HepG2 (cell line): ENCODE results near the gene NPHP4. TPM values are rescaled to one million over a fixed set of nuclear protein-coding genes. Genes with fewer than 3 reads are reported as not detected.

Source experiments
- ATAC-seq: fragments of 200-7000 bp; cut with Tn5 transposase; 3 replicates; pipeline ENCODE4 v1.9.1; 2020; ENCODE audit warnings: mild to moderate bottlenecking, moderate library complexity
- BruUV-seq: library from RNA; stranded (reverse); fragments of 400-500 nt; replicated peaks from 2 replicates; lab custom pipeline; 2021; lab: Mats Ljungman, UMichigan
- CTCF ChIA-PET: fragments of 300-600 bp; formaldehyde crosslinking; extraction: SDS; loops from one replicate; lab custom pipeline; 2021; ENCODE audit warnings: low total read pairs, inconsistent platforms, low intra/inter-chr PET ratio; lab: Yijun Ruan, JAX
- POLR2A ChIA-PET: fragments of 350-600 bp; sonication (Branson Sonifier 250); formaldehyde crosslinking; loops from one replicate; lab custom pipeline; 2020; ENCODE audit warnings: antibody characterized with exemption, inconsistent platforms; lab: Yijun Ruan, JAX
- DNase-seq: peaks from one replicate; pipeline ENCODE4 v3.0.0-alpha.2; 2015; ENCODE audit warnings: low spot score
- FAIRE-seq: peaks from 3 replicates; lab custom pipeline; 2011; peaks lifted over from hg19 to GRCh38; lab: Jason Lieb, UNC
- H2AFZ ChIP-seq: one replicate; pipeline ENCODE4 v1.6.1; 2011; ENCODE audit warnings: low read length, inconsistent platforms
- H3K27ac ChIP-seq: fragments of 300-600 bp; 3 replicates; pipeline ENCODE4 v1.8.0; 2011; ENCODE audit warnings: mixed run types, mild to moderate bottlenecking, mixed read lengths, low read length, inconsistent platforms; ENCODE audit not compliant: insufficient read depth; ENCODE audit errors: extremely low read length
- H3K27me3 ChIP-seq, 2 experiments: fragments of 200-600 bp in 1 of 2; 2 replicates in 1 of 2; 3 replicates in 1 of 2; pipeline versions ENCODE4 v1.6.0 to v1.8.0; 2011; ENCODE audit warnings: low read length in 2 of 2, mild to moderate bottlenecking in 2 of 2, moderate library complexity in 2 of 2, inconsistent platforms in 1 of 2; ENCODE audit not compliant: insufficient read depth in 2 of 2, control insufficient read depth in 1 of 2
- H3K36me3 ChIP-seq, 2 experiments: fragments of 200-600 bp in 1 of 2; replicated peaks in 1 of 2; 2 replicates in 1 of 2; 3 replicates in 1 of 2; pipeline versions ENCODE4 v1.5.1 to v1.8.0; 2011; ENCODE audit warnings: low read length in 2 of 2, inconsistent platforms in 1 of 2; ENCODE audit not compliant: insufficient read depth in 2 of 2, control insufficient read depth in 1 of 2
- H3K4me1 ChIP-seq: 2 replicates; pipeline ENCODE4 v1.5.1; 2012; ENCODE audit warnings: low read length, inconsistent platforms; ENCODE audit not compliant: insufficient read depth
- H3K4me2 ChIP-seq: 2 replicates; pipeline ENCODE4 v1.6.0; 2011; ENCODE audit warnings: low read depth, low read length, inconsistent platforms
- H3K4me3 ChIP-seq, 3 experiments: fragments of 200-600 bp in 1 of 3; sonication (generic), shearing (Covaris generic) in 1 of 3; replicated peaks in 1 of 3; 2 replicates each; pipeline ENCODE4 v1.5.1; 2011 to 2016; ENCODE audit warnings: low read length in 3 of 3, inconsistent platforms in 2 of 3, low read depth in 2 of 3, mild to moderate bottlenecking in 2 of 3, control low read depth in 1 of 3, mixed read lengths in 1 of 3; ENCODE audit not compliant: insufficient read depth in 1 of 3
- H3K79me2 ChIP-seq: one replicate; pipeline ENCODE4 v1.6.1; 2011; ENCODE audit warnings: low read length, inconsistent platforms; ENCODE audit not compliant: insufficient read depth
- H3K9ac ChIP-seq: 2 replicates; pipeline ENCODE4 v1.6.0; 2011; ENCODE audit warnings: mild to moderate bottlenecking, low read depth, low read length, inconsistent platforms; ENCODE audit not compliant: insufficient read depth
- H3K9me3 ChIP-seq: 2 replicates; pipeline ENCODE4 v1.5.1; 2012; ENCODE audit warnings: mild to moderate bottlenecking, low read length
- H4K20me1 ChIP-seq: 2 replicates; pipeline ENCODE4 v1.6.0; 2011; ENCODE audit warnings: inconsistent platforms, mild to moderate bottlenecking, low read length, moderate library complexity; ENCODE audit not compliant: insufficient read depth
- AHDC1 ChIP-seq: sonication (generic); formaldehyde crosslinking; IDR thresholded peaks from 2 replicates; pipeline ENCODE4 v1.5.1; 2020; ENCODE audit warnings: mild to moderate bottlenecking, missing genetic modification reagents, borderline replicate concordance
- DRAP1 ChIP-seq: IDR thresholded peaks from 2 replicates; pipeline ENCODE4 v1.6.1; 2016; ENCODE audit warnings: missing genetic modification reagents, missing compliant biosample characterization
- KDM5A ChIP-seq: fragments of 200-600 bp; sonication (generic); IDR thresholded peaks from 2 replicates; pipeline ENCODE4 v1.7.0; 2018; ENCODE audit warnings: antibody characterized with exemption, mild to moderate bottlenecking, low read length, borderline replicate concordance
- NFIC ChIP-seq: IDR thresholded peaks from 2 replicates; pipeline ENCODE4 v1.6.1; 2012; ENCODE audit warnings: mild to moderate bottlenecking, low read length, inconsistent platforms
- PPARG ChIP-seq: conservative IDR thresholded peaks from 2 replicates; pipeline ENCODE4 v1.6.1; 2016; ENCODE audit warnings: missing biosample characterization, missing genetic modification reagents
- RARG ChIP-seq: sonication (generic); formaldehyde crosslinking; IDR thresholded peaks from 2 replicates; pipeline ENCODE4 v1.4.0; 2020; ENCODE audit warnings: low read depth, mild to moderate bottlenecking, missing genetic modification reagents
- SOX6 ChIP-seq, 2 experiments: fragments of 450-650 bp in 1 of 2; sonication (generic) in 1 of 2; formaldehyde crosslinking in 1 of 2; IDR thresholded peaks; 2 replicates each; pipeline versions ENCODE4 v1.4.0 to v1.6.1; 2017 to 2020; ENCODE audit warnings: antibody characterized with exemption in 1 of 2, mild to moderate bottlenecking in 1 of 2, missing genetic modification reagents in 1 of 2
- TSC22D2 ChIP-seq: sonication (generic); formaldehyde crosslinking; IDR thresholded peaks from 2 replicates; pipeline ENCODE4 v1.5.1; 2020; ENCODE audit warnings: missing genetic modification reagents, mild to moderate bottlenecking, borderline replicate concordance
- YEATS2 ChIP-seq: sonication (generic); formaldehyde crosslinking; IDR thresholded peaks from 2 replicates; pipeline ENCODE4 v1.4.0; 2020; ENCODE audit warnings: missing genetic modification reagents, borderline replicate concordance
- ZNF567 ChIP-seq: sonication (generic); formaldehyde crosslinking; IDR thresholded peaks from 2 replicates; pipeline ENCODE4 v1.8.1; 2023; ENCODE audit warnings: mild to moderate bottlenecking, missing genetic modification reagents, borderline replicate concordance
- ZNF674 ChIP-seq: sonication (generic); formaldehyde crosslinking; IDR thresholded peaks from 2 replicates; pipeline ENCODE4 v1.5.0; 2020; ENCODE audit warnings: low read depth, mild to moderate bottlenecking, missing genetic modification reagents
- ZNF776 ChIP-seq: sonication (generic); formaldehyde crosslinking; IDR thresholded peaks from 2 replicates; pipeline ENCODE4 v1.4.0; 2020; ENCODE audit warnings: mild to moderate bottlenecking, missing genetic modification reagents
- WGBS: methylation state at CpG from one replicate; pipeline ENCODE4 v1.1.6; 2017; ENCODE audit warnings: low lambda C conversion rate; 5-methylcytosine and 5-hydroxymethylcytosine counted together
- in situ Hi-C: cut with HindIII; loops from 2 replicates; pipeline ENCODE4 v1.10.0; 2017; ENCODE audit warnings: low pct_unique_long_range_greater_than_20kb; ENCODE audit not compliant: extremely low pct_ligation_motif_present
- intact Hi-C: fragments of 100-400 bp; cut with micrococcal nuclease; formaldehyde crosslinking; loops from one replicate; pipeline ENCODE4 v1.10.0; 2022; ENCODE audit not compliant: unreplicated experiment
- polyA plus RNA-seq, 8 experiments: library from polyadenylated mRNA; depleted of rRNA in 3 of 8; stranded (reverse) in 7 of 8; unstranded in 1 of 8; fragments of >200 nt; fragmentation: Illumina TruSeq in 4 of 8; extraction: Trizol in 4 of 8; gene quantifications; 2 replicates each; pipeline versions ENCODE4 v1.2.1 to v1.2.3, GENCODE V29; 2011 to 2016; ENCODE audit warnings: low read depth in 4 of 8, missing spikeins in 1 of 8, mixed read lengths in 1 of 8; ENCODE audit not compliant: insufficient read depth in 1 of 8
- total RNA-seq, 5 experiments: library from RNA; depleted of rRNA; stranded (reverse); fragments of >200 nt; fragmentation: Illumina TruSeq; extraction: Trizol; gene quantifications; 2 replicates each; pipeline ENCODE4 v1.2.3, GENCODE V29; 2016; ENCODE audit warnings: low read depth in 1 of 5
- TF ChIP-seq, protein P1 (sequence below): sonication (generic); formaldehyde crosslinking; IDR thresholded peaks from 2 replicates; pipeline ENCODE4 v1.9.0; 2021; ENCODE audit warnings: missing genetic modification reagents, borderline replicate concordance

The NPHP4 gene
- total and polyA plus RNA-seq, 2 of the 13 experiments (the other 11 are each of a cell fraction or from before 2014, with no cell fraction given) = 4.4 to 6.8 TPM

DNA sequence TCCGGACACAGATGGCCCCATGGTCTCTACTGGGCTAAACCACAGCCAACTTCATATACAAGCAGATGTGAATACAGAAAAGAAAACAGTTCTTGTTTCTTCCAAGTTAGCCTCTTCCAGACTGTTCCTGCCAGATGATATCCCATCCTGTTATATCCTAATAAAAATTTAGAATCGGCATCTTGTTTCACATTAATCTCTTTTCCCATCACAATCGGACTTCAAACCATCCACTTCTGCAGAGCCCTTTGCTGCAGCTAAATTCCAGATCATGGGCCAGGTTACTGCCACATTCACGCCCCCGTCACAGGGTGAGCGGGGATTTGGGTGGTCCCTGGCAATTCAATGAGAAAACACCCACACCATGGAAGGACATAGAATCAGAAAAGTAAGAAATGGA is 57.2 kb downstream of the NPHP4 start (continued):
- no peak for TF ChIP-seq ZNF567
- TF ChIP-seq RARG (CRISPR knock-in tag) = no peak

DNA sequence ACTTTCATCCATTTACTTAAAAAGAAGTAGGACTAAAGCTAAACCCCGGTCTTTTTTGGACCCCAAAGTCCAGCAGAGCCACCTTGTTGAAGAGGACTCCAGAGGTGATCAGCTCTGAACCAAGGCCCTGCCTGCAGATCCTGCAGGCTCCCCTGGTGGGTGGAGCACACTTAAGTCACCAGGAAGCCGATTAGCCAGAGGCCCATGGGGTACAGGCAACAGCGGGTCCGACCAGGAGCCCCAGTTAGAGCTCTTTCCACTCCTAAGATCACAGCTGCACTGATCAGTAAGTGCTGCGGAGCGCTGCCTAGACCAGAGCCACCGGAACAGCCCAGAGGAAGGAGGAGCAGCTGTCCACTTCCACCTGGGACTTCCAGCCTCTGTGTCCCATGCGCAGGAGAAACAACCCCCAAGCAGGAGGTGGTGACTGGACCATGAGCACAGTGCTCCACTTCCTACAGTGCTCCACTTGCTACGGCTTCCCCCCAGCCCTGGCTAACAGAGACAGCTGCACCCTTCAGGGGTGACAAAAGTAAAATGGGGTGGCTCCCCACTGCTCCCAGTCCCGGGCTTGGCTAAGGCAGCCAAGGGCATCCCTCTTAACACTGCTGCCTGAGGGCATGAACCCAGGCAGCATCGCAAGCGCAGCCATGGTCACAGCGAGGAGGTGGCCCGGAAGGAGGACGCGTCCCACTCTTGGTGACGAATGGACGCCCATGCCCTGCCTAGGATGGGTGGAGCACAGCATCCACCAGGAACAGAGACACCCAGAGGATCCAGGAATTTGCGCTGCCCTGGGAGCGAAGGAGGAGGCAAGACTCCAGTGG is 58.0 kb downstream of the NPHP4 start:
- Histone ChIP-seq H2AFZ (peak overlapping the region; percentile 49), H3K9me3 (no peaks in the 10 kb centered on the region), H3K4me1 (peaks cover 36% of the 10 kb centered on the region), H4K20me1 (no peaks in the 10 kb centered on the region), H3K4me3 (peak overlapping the region in 1 of 3 experiments; percentile 24; a peak in 1 of 6 replicates), H3K79me2 (no peaks in the 10 kb centered on the region), H3K9ac (peak overlapping the region; percentile 62), H3K27me3 (no peaks in the 10 kb centered on the region), H3K4me2 (peak overlapping the region; percentile 57), H3K36me3 (peaks cover 2 to 17% of the 10 kb centered on the region in 2 experiments; a peak in 4 of 5 replicates), H3K27ac (peak overlapping the region; percentile 90)
- 85% methylated on average over 14 of the region's 20 CpGs for WGBS
- ATAC-seq (peak; percentile 89), DNase-seq (no peak), FAIRE-seq (no peak)
- ChIA-PET CTCF (no interaction called here), POLR2A (interaction anchor here (0.8 to 2.5 kb wide), 7 partner anchors 13 to 69 kb away, joined by 3 to 16 read pairs (median 4); partner anchors contain the start of gene NPHP4)
- in situ Hi-C loops (no loop called here), intact Hi-C loops (no loop called here)
- no TSS peak for BruUV-seq
- no peak for TF ChIP-seq KDM5A
- TF ChIP-seq NFIC = 0 out of 2 replicates have a peak, but pooled peaks have one; percentile 33
- TF ChIP-seq PPARG (CRISPR knock-in tag) = peak; percentile 3; the same call in 1 of the 2 replicates
- 0 out of 2 replicates have a peak, but pooled peaks have one; percentile 54 for TF ChIP-seq ZNF776 (CRISPR knock-in tag)
- TF ChIP-seq YEATS2 = no peak
- peak; percentile 3; the same call in 1 of the 2 replicates for TF ChIP-seq AHDC1 (CRISPR knock-in tag)
- no peak for TF ChIP-seq SOX6 (IDR thresholded peaks at IDR 0.05)
- TF ChIP-seq SOX6 (CRISPR knock-in tag; IDR thresholded peaks at IDR 0.05) = peak; percentile 68
- TF ChIP-seq, protein P1, sequence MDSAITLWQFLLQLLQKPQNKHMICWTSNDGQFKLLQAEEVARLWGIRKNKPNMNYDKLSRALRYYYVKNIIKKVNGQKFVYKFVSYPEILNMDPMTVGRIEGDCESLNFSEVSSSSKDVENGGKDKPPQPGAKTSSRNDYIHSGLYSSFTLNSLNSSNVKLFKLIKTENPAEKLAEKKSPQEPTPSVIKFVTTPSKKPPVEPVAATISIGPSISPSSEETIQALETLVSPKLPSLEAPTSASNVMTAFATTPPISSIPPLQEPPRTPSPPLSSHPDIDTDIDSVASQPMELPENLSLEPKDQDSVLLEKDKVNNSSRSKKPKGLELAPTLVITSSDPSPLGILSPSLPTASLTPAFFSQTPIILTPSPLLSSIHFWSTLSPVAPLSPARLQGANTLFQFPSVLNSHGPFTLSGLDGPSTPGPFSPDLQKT (CRISPR knock-in tag) = no peak
- TF ChIP-seq TSC22D2 (CRISPR knock-in tag) = 0 out of 2 replicates have a peak, but pooled peaks have one; percentile 2
- TF ChIP-seq DRAP1 (CRISPR knock-in tag) = peak; percentile 3; the same call in 1 of the 2 replicates
- TF ChIP-seq ZNF674 (CRISPR knock-in tag) = no peak
